ENCODE results near the gene ALDH3B2. TPM values are rescaled to one million over a fixed set of nuclear protein-coding genes. Genes with fewer than 3 reads are reported as not detected.
"Not testable (repeated sequence)": the region's sequence is repeated elsewhere in the genome, so short reads cannot be mapped to it uniquely, and the experiment has no call there.

The ALDH3B2 gene
- total and polyA plus RNA-seq, 8 donors: 0.89 to 23.5 TPM; not detected in 6

- Histone ChIP-seq H3K36me3 (no peaks in the 10 kb centered on the region), H3K4me1 (peaks cover 0 to 8% (median 0%) of the 10 kb centered on the region in 4 donors), H3K27ac (no peak overlapping the region), H3K9me3 (no peaks in the 10 kb centered on the region), H3K4me3 (no peak overlapping the region), H3K27me3 (peaks cover 0 to 15% (median 0%) of the 10 kb centered on the region in 3 donors)
- WGBS, 5 donors: 85 to 95% (median 90%) methylated on average over 3 of the region's 3 CpGs
- TF ChIP-seq POLR2A (IDR thresholded peaks at IDR 0.05) (no peak), EP300 (IDR thresholded peaks at IDR 0.05) (no peak), CTCF (IDR thresholded peaks at IDR 0.05) (no peak), POLR2AphosphoS5 (IDR thresholded peaks at IDR 0.05) (no peak)
- intact Hi-C loops (cut with DNase I; ENCODE audit: low total_unique reads): no loop called here
- no peak for DNase-seq
Measured at GRCh38 chr11:67705264-67705663, 30.8 kb upstream of the ALDH3B2 start.

- 80 to 84% (median 83%) methylated on average over 7 of the region's 7 CpGs for WGBS, 5 donors
- Histone ChIP-seq H3K4me1 (peaks cover 0 to 8% (median 0%) of the 10 kb centered on the region in 4 donors), H3K4me3 (no peak overlapping the region), H3K27ac (no peak overlapping the region), H3K36me3 (no peaks in the 10 kb centered on the region), H3K9me3 (no peaks in the 10 kb centered on the region), H3K27me3 (peaks cover 0 to 18% (median 0%) of the 10 kb centered on the region in 3 donors)
- DNase-seq: no peak
- TF ChIP-seq POLR2A (IDR thresholded peaks at IDR 0.05) (no peak), POLR2AphosphoS5 (IDR thresholded peaks at IDR 0.05) (no peak), CTCF (IDR thresholded peaks at IDR 0.05) (no peak), EP300 (IDR thresholded peaks at IDR 0.05) (no peak)
- intact Hi-C loops (cut with DNase I; ENCODE audit: low total_unique reads): no loop called here
Measured at GRCh38 chr11:67704524-67704923, 30.1 kb upstream of the ALDH3B2 start.

- DNase-seq; H3K4me3 ChIP-seq; H3K9me3 ChIP-seq; intact Hi-C loops (cut with DNase I; ENCODE audit: low total_unique reads); H3K36me3 ChIP-seq; H3K27ac ChIP-seq; H3K4me1 ChIP-seq: not testable (repeated sequence)
- peaks cover 0 to 18% (median 0%) of the 10 kb centered on the region in 3 donors for H3K27me3 ChIP-seq
- 63 to 70% (median 64%) methylated on average over 5 of the region's 5 CpGs for WGBS, 5 donors
Measured at GRCh38 chr11:67703709-67704108, 29.3 kb upstream of the ALDH3B2 start.

- no peaks in the 10 kb centered on the region for H3K36me3 ChIP-seq
- 80 to 86% (median 83%) methylated on average over 11 of the region's 11 CpGs for WGBS, 5 donors
Measured at GRCh38 chr11:67700548-67701262, 26.3 kb upstream of the ALDH3B2 start.

More at GRCh38 chr11:67700548-67701262, 26.3 kb upstream of the ALDH3B2 start:
- peaks cover 0 to 37% (median 0%) of the 10 kb centered on the region in 3 donors for H3K27me3 ChIP-seq
- TF ChIP-seq CTCF (IDR thresholded peaks at IDR 0.05) (no peak), POLR2A (IDR thresholded peaks at IDR 0.05) (no peak), POLR2AphosphoS5 (IDR thresholded peaks at IDR 0.05) (no peak), EP300 (IDR thresholded peaks at IDR 0.05) (no peak)
- peaks cover 0 to 7% (median 3%) of the 10 kb centered on the region in 4 donors for H3K9me3 ChIP-seq
- DNase-seq: no peak
- intact Hi-C loops (cut with DNase I; ENCODE audit: low total_unique reads): no loop called here
- peaks cover 0 to 8% (median 0%) of the 10 kb centered on the region in 4 donors for H3K4me1 ChIP-seq
- H3K4me3 ChIP-seq: no peak overlapping the region
- H3K27ac ChIP-seq: no peak overlapping the region

All from stomach (tissue), 9 donors.